GM23338 (cell line): ENCODE results near the gene TADA2A.

Experiments
- EZH2 ChIP-seq: fragments of 200-600 bp; sonication (generic); IDR thresholded peaks from one replicate; pipeline ENCODE4 v1.8.0; 2017; ENCODE audit warnings: antibody characterized with exemption, mild to moderate bottlenecking, low read depth; ENCODE audit not compliant: unreplicated experiment
- JUNB ChIP-seq: IDR thresholded peaks from one replicate; pipeline ENCODE4 v1.6.1; 2016; ENCODE audit warnings: antibody characterized with exemption; ENCODE audit not compliant: unreplicated experiment
- TF ChIP-seq, protein P1 (sequence below): IDR thresholded peaks from one replicate; pipeline ENCODE4 v1.6.1; 2018; ENCODE audit warnings: antibody characterized with exemption; ENCODE audit not compliant: unreplicated experiment
- TF ChIP-seq, protein P2 (sequence below), 2 experiments: fragments of 200-600 bp in 1 of 2; sonication (generic) in 1 of 2; conservative IDR thresholded peaks; 2 replicates each; pipeline versions ENCODE4 v1.5.1 to v1.6.1; 2016 to 2017; ENCODE audit warnings: antibody characterized with exemption in 2 of 2, low read depth in 2 of 2, mild to moderate bottlenecking in 2 of 2, moderate library complexity in 1 of 2

DNA sequence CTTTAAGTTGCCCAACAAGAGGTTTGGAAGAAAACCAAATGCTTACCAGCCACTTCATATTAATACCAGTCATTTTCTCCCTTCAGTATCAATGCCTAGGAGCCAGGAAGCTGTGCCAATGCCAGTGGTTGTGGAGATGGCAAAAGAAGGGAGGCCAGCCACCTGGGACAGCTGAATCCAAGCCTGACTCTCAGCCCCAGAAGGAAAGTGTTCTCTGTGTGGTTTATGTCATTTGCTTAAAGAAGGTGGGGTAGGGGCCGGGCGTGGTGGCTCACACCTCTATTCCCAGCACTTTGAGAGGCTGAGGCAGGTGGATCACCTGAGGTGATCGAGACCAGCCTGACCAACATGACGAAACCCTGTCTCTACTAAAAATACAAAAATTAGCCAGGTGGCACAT, 17.5 kb upstream of the TADA2A start:
- TF ChIP-seq EZH2 (no peak), JUNB (no peak)
- TF ChIP-seq, protein P1, sequence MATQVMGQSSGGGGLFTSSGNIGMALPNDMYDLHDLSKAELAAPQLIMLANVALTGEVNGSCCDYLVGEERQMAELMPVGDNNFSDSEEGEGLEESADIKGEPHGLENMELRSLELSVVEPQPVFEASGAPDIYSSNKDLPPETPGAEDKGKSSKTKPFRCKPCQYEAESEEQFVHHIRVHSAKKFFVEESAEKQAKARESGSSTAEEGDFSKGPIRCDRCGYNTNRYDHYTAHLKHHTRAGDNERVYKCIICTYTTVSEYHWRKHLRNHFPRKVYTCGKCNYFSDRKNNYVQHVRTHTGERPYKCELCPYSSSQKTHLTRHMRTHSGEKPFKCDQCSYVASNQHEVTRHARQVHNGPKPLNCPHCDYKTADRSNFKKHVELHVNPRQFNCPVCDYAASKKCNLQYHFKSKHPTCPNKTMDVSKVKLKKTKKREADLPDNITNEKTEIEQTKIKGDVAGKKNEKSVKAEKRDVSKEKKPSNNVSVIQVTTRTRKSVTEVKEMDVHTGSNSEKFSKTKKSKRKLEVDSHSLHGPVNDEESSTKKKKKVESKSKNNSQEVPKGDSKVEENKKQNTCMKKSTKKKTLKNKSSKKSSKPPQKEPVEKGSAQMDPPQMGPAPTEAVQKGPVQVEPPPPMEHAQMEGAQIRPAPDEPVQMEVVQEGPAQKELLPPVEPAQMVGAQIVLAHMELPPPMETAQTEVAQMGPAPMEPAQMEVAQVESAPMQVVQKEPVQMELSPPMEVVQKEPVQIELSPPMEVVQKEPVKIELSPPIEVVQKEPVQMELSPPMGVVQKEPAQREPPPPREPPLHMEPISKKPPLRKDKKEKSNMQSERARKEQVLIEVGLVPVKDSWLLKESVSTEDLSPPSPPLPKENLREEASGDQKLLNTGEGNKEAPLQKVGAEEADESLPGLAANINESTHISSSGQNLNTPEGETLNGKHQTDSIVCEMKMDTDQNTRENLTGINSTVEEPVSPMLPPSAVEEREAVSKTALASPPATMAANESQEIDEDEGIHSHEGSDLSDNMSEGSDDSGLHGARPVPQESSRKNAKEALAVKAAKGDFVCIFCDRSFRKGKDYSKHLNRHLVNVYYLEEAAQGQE = no peak
- TF ChIP-seq, protein P2, sequence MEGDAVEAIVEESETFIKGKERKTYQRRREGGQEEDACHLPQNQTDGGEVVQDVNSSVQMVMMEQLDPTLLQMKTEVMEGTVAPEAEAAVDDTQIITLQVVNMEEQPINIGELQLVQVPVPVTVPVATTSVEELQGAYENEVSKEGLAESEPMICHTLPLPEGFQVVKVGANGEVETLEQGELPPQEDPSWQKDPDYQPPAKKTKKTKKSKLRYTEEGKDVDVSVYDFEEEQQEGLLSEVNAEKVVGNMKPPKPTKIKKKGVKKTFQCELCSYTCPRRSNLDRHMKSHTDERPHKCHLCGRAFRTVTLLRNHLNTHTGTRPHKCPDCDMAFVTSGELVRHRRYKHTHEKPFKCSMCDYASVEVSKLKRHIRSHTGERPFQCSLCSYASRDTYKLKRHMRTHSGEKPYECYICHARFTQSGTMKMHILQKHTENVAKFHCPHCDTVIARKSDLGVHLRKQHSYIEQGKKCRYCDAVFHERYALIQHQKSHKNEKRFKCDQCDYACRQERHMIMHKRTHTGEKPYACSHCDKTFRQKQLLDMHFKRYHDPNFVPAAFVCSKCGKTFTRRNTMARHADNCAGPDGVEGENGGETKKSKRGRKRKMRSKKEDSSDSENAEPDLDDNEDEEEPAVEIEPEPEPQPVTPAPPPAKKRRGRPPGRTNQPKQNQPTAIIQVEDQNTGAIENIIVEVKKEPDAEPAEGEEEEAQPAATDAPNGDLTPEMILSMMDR (conservative IDR thresholded peaks at IDR 0.05; ENCODE audit: low read depth in 2 of 2) = no peak
